ENCODE results near the gene CRIP1.

CRIP1 gene

DNA sequence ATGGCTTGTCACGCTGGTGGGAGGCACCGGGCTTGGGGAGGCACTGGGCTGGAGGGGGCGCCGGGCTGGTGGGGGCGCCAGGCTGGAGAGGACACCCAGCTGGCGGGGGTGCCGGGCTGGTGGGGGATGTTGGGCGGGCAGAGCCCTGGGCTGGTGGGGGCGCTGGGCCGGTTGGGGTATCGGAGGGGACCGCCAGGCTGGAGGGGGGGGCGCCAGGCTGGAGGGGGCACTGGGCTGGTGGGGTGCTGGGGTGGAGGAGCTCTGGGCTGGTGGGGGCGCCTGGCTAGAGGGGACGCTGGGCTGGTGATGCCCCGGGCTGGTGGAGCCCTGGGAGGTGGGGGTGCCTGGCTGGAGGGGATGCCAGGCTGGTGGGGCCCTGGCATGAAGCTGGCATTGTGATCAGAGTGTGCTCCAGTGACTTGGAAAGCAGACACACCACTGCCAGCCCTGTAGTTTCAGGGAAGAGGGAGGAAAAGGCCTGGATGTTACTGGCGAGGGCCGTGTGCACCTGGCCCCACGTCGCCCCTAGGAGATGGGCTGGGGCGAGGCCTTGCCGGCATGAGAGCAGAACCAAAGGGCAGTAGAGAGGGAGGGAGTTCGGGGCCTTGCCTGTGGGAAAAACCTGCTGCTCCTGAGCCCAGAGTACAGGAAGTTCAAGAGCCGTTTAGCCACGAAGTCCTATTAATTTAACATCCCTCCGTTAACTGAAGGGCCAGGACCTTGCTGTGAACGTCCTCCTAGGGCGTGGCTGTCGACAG lies 17.4 kb downstream of the CRIP1 start:
- no peak for TF ChIP-seq CTCF (IDR thresholded peaks at IDR 0.05; ENCODE audit: low read depth, low read length)
- H3K4me3 ChIP-seq (ENCODE audit: low read depth, low read length): no peak overlapping the region

DNA sequence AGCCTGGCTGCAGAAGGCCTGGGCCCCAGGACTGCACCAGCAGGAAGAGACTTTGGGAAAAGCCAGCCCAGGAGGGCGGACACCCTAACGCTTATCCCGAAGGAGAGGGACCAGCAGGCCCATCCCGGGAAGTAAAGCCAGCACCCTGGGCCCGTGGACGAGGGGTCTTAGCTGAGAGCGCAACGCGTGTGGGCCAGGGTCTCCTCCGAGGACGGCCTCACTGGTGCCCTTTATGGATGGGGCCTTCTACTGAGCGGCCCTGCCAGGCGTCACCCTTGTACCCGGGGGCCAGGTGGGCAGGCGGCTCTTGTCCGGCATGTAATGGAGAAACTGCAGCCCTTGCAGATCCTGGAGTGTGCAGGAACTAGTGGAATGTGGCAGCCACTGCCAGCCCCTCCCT lies 18.4 kb downstream of the CRIP1 start:
- no peak overlapping the region for H3K4me3 ChIP-seq (ENCODE audit: low read depth, low read length)
- no peak for TF ChIP-seq CTCF (IDR thresholded peaks at IDR 0.05; ENCODE audit: low read depth, low read length)

DNA sequence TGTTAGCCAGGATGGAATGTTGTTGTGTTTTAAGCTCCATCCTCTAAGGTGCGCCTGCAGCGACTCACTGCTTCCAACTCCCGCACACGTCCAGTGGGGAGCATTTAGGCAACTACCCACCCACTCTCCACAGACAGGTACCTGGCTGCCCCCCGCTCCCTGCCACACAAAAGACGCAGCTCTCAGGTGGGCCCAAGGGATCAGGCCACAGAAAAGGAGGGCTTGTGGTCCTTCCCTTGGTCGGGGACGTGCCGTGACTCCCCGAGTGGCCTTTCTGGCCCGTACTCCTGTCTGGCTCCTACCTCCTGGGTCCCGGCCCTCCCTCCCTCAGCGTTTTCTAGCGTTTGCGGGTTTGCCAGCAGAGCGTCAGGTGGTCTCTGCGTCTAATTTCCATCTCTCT lies 20.6 kb downstream of the CRIP1 start:
- TF ChIP-seq CTCF (IDR thresholded peaks at IDR 0.05; ENCODE audit: low read depth, low read length): no peak
- H3K4me3 ChIP-seq (ENCODE audit: low read depth, low read length): no peak overlapping the region

GRCh38 chr14:105508069-105508468 lies 21.4 kb downstream of the CRIP1 start:
- H3K4me3 ChIP-seq (ENCODE audit: low read depth, low read length): no peak overlapping the region
- TF ChIP-seq CTCF (IDR thresholded peaks at IDR 0.05; ENCODE audit: low read depth, low read length): no peak

GRCh38 chr14:105508601-105509000 lies 21.9 kb downstream of the CRIP1 start:
- no peak for TF ChIP-seq CTCF (IDR thresholded peaks at IDR 0.05; ENCODE audit: low read depth, low read length)
- no peak overlapping the region for H3K4me3 ChIP-seq (ENCODE audit: low read depth, low read length)

DNA sequence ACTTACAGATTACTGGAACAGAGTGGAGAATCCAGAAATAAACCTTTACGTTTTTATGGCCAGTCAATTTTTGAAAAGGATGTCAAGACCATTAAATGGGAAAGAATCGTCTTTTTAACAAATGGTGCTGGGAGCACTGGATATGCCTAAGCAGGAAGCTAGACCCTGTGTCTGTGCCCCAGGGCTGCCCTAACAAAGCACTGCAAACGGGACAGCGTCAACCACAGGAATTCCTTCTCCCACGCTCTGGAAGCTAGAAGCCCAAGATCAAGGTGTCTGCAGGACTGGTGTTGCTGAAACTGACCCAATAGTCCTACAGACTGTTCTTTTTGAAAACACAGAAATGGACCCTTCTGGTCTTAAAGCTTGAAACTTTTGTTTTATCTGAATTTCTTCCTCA lies 30.4 kb downstream of the CRIP1 start:
- TF ChIP-seq CTCF (IDR thresholded peaks at IDR 0.05; ENCODE audit: low read depth, low read length): no peak
- H3K4me3 ChIP-seq (ENCODE audit: low read depth, low read length): no peak overlapping the region

GRCh38 chr14:105519946-105520698 lies 33.4 kb downstream of the CRIP1 start:
- no peak overlapping the region for H3K4me3 ChIP-seq (ENCODE audit: low read depth, low read length)
- no peak for TF ChIP-seq CTCF (IDR thresholded peaks at IDR 0.05; ENCODE audit: low read depth, low read length)
